ENCODE data around the gene NHS. TPM values are rescaled to one million over a fixed set of nuclear protein-coding genes. Genes with fewer than 3 reads are reported as not detected.
A peak's percentile ranks its signal among the peaks of the same experiment; 100 is the strongest.

The NHS gene
- total RNA-seq, 2 experiments from 2014 or later, result 1.2 to 1.8 TPM

DNA sequence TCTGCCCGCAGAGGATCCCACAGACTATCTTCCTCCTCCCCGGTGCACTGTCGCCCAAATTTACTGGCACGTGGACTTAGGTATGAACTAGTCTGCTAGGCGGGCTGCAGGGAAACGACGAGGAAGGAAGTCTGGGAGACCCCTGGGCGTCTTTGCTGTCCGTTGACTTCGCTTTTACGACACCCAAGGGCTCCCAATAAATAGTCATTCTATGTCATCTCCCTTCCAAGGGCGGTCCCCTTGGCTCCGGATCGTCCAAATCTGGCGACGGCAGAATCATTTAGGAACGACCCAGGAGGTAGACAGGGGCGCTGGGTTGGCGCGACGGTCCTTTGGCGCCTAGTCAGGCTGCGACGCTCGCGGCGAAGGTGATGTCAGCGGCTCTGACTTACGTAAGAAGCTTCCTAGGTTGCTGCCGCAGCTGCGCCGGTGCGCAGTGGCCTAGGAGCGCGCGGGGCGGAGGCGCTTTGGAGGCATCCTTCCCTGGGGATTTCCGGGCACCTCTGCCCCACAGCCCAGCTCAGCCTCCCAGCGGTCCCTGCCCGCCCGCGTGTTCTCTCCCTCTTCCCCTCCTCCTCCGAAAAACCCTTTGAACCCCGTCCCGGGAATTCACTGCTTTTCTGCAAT is 2.2 kb downstream of the NHS start:
- ATAC-seq (ENCODE audit: low read depth) (peak; percentile 58), DNase-seq (peak; percentile 29)
- peaks cover 4% of the 10 kb centered on the region for H3K9me3 Mint-ChIP-seq
- H3K27me3 Mint-ChIP-seq, result peaks cover 34% of the 10 kb centered on the region
- H3K4me3 Mint-ChIP-seq, result peak overlapping the region; percentile 35
- no peaks in the 10 kb centered on the region for H3K36me3 Mint-ChIP-seq
- POLR2A ChIA-PET, result no interaction called here
- H3K4me1 Mint-ChIP-seq, result peaks cover 2% of the 10 kb centered on the region
- H3K27ac Mint-ChIP-seq, result no peak overlapping the region

GRCh38 chrX:17377795-17378194 is 2.8 kb downstream of the NHS start:
- peaks cover 30% of the 10 kb centered on the region for H3K27me3 Mint-ChIP-seq
- H3K36me3 Mint-ChIP-seq, result no peaks in the 10 kb centered on the region
- peak; percentile 42 for ATAC-seq (ENCODE audit: low read depth)
- H3K4me1 Mint-ChIP-seq, result peaks cover 2% of the 10 kb centered on the region
- DNase-seq, result peak; percentile 29
- no peak overlapping the region for H3K27ac Mint-ChIP-seq
- peaks cover 4% of the 10 kb centered on the region for H3K9me3 Mint-ChIP-seq
- H3K4me3 Mint-ChIP-seq, result no peak overlapping the region
- POLR2A ChIA-PET, result no interaction called here

- peaks cover 7% of the 10 kb centered on the region for H3K9me3 Mint-ChIP-seq
- POLR2A ChIA-PET, result no interaction called here
- no peaks in the 10 kb centered on the region for H3K36me3 Mint-ChIP-seq
- no peak overlapping the region for H3K27ac Mint-ChIP-seq
- H3K4me1 Mint-ChIP-seq, result peaks cover 2% of the 10 kb centered on the region
- ATAC-seq (ENCODE audit: low read depth), result no peak
- DNase-seq, result no peak
- H3K27me3 Mint-ChIP-seq, result peaks cover 18% of the 10 kb centered on the region
- no peak overlapping the region for H3K4me3 Mint-ChIP-seq
These were observed 5.2 kb downstream of the NHS start for GRCh38 chrX:17380221-17380620.

GRCh38 chrX:17390419-17390850 is 15.4 kb downstream of the NHS start:
- Mint-ChIP-seq H3K4me1 (no peaks in the 10 kb centered on the region), H3K27me3 (no peaks in the 10 kb centered on the region), H3K36me3 (no peaks in the 10 kb centered on the region), H3K27ac (no peak overlapping the region), H3K4me3 (no peak overlapping the region), H3K9me3 (no peaks in the 10 kb centered on the region)
- DNase-seq, result no peak
- POLR2A ChIA-PET, result no interaction called here
- no peak for ATAC-seq (ENCODE audit: low read depth)

- H3K4me3 Mint-ChIP-seq, result no peak overlapping the region
These were observed 20.2 kb downstream of the NHS start for GRCh38 chrX:17395154-17395553.

DNA sequence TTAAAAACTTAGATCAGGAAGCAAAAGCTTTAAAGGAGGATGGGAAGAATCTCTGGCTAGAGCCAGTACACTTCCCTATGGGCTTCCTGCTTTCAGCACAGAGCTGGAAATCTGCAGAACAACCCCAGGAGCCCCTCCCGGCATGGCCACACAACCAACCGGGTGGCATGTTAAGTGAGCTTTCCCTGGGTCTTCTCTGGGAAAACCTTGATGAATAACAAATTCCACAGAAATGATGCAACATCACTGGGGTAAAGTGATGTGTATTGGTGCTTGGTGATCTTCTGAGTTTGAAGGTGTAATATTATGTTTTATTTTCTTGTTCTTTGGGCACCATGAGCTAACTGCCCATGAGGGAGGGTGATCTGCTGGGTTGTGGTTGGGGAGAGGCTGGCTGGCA is 22.1 kb downstream of the NHS start:
- H3K36me3 Mint-ChIP-seq, result no peaks in the 10 kb centered on the region
- H3K27ac Mint-ChIP-seq, result no peak overlapping the region
- POLR2A ChIA-PET, result no interaction called here
- no peaks in the 10 kb centered on the region for H3K4me1 Mint-ChIP-seq
- H3K27me3 Mint-ChIP-seq, result peaks cover 2% of the 10 kb centered on the region
- DNase-seq (no peak), ATAC-seq (ENCODE audit: low read depth) (no peak)
- H3K9me3 Mint-ChIP-seq, result no peaks in the 10 kb centered on the region
- no peak overlapping the region for H3K4me3 Mint-ChIP-seq

More at GRCh38 chrX:17395154-17395553, 20.2 kb downstream of the NHS start:
- no peaks in the 10 kb centered on the region for H3K9me3 Mint-ChIP-seq
- H3K27me3 Mint-ChIP-seq, result peaks cover 2% of the 10 kb centered on the region
- no peaks in the 10 kb centered on the region for H3K36me3 Mint-ChIP-seq
- no peak overlapping the region for H3K27ac Mint-ChIP-seq
- ATAC-seq (ENCODE audit: low read depth), result no peak
- POLR2A ChIA-PET, result no interaction called here
- H3K4me1 Mint-ChIP-seq, result no peaks in the 10 kb centered on the region
- DNase-seq, result no peak

GRCh38 chrX:17403189-17403691 is 28.2 kb downstream of the NHS start:
- Mint-ChIP-seq H3K4me1 (no peaks in the 10 kb centered on the region), H3K27me3 (no peaks in the 10 kb centered on the region)

DNA sequence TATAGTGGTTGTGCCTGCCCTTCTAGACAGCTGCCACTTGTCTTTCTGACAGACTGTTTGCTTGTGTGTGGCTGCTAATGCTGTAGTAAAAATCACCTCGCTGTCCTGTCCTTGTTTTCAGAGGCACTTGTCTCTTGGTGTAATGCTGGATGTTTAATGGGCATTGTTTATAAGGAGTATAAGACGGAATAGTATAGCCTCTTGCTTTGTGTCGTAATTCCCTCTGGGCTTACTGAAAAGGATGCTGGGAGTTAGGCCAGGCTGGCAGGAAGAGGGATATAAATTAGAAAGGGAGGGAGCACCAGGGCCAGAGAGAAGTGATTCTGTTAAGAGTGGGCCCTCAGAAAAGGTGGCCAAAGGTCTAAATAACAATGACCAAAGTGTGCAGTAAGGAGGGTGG is 29.0 kb downstream of the NHS start:
- no peaks in the 10 kb centered on the region for H3K27me3 Mint-ChIP-seq
- POLR2A ChIA-PET, result no interaction called here

More at GRCh38 chrX:17403189-17403691, 28.2 kb downstream of the NHS start:
- Mint-ChIP-seq H3K36me3 (no peaks in the 10 kb centered on the region), H3K27ac (no peak overlapping the region), H3K4me3 (no peak overlapping the region), H3K9me3 (no peaks in the 10 kb centered on the region)
- POLR2A ChIA-PET, result no interaction called here
- DNase-seq (no peak), ATAC-seq (ENCODE audit: low read depth) (no peak)

GRCh38 chrX:17405225-17405969 is 30.4 kb downstream of the NHS start:
- Mint-ChIP-seq H3K9me3 (no peaks in the 10 kb centered on the region), H3K27me3 (no peaks in the 10 kb centered on the region), H3K4me1 (no peaks in the 10 kb centered on the region), H3K27ac (no peak overlapping the region), H3K36me3 (no peaks in the 10 kb centered on the region), H3K4me3 (no peak overlapping the region)
- DNase-seq (no peak), ATAC-seq (ENCODE audit: low read depth) (no peak)
- POLR2A ChIA-PET, result no interaction called here

More for the DNA sequence above, 29.0 kb downstream of the NHS start:
- ATAC-seq (ENCODE audit: low read depth), result no peak
- H3K27ac Mint-ChIP-seq, result no peak overlapping the region
- H3K36me3 Mint-ChIP-seq, result no peaks in the 10 kb centered on the region
- no peak overlapping the region for H3K4me3 Mint-ChIP-seq
- H3K4me1 Mint-ChIP-seq, result no peaks in the 10 kb centered on the region
- H3K9me3 Mint-ChIP-seq, result no peaks in the 10 kb centered on the region
- DNase-seq, result no peak

DNA sequence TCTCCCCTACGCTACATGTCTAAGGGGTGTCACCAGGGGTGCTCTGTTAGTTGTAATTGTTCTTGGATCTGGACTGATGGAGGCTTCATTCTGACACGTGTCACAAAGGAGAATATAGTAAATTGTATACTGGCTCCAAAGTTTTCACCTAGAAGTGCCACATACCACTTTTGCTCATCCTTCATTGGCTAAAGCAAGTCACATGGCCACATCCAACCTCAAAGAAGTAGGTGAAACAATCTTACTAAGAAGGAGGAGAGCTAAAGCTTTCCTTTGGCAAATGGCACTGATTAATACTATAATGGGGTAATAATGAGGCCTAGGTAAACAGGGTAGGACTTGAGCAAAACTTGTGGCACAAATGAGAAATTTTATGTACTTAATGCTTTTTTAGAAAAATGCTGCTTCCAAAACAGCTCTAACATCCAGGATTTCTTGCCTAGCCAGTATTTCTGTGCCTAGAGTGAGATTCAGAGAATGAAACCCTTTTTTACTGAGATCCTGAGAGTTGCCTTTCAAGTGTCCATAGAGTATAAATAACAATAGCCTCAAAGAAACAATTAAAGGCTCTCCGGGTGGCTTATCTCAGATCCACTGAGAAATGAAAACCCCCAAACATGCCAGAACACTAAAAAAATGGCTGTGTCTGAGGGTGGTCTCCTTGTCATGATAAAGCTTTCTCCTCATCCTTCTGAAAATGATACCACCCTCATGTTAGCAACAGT is 34.7 kb downstream of the NHS start:
- Mint-ChIP-seq H3K36me3 (no peaks in the 10 kb centered on the region), H3K4me1 (no peaks in the 10 kb centered on the region), H3K27me3 (no peaks in the 10 kb centered on the region), H3K9me3 (no peaks in the 10 kb centered on the region), H3K4me3 (no peak overlapping the region), H3K27ac (no peak overlapping the region)
- POLR2A ChIA-PET, result no interaction called here
- ATAC-seq (ENCODE audit: low read depth) (no peak), DNase-seq (no peak)

DNA sequence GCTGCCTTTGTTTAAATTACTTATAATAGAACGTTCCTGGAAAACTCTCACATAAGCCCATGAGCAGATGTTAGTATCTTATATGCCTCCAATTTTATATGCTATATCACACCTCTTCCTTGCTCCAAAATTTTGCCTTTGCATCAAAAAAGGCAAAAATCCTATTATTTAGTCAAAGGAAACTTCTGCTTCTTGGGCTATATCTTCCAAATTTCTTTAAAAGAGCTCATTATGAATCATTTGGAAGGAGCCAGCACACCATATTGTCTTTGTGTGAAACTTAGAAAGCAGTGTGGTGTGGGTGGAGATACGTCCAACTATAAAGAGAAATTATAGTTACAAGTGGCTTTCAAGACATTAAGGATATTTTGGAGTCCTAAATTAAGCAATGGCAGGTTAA is 35.7 kb downstream of the NHS start:
- no peaks in the 10 kb centered on the region for H3K9me3 Mint-ChIP-seq
- no peaks in the 10 kb centered on the region for H3K36me3 Mint-ChIP-seq

GRCh38 chrX:17411205-17411604 is 36.2 kb downstream of the NHS start:
- Mint-ChIP-seq H3K27ac (no peak overlapping the region), H3K27me3 (no peaks in the 10 kb centered on the region), H3K4me3 (no peak overlapping the region), H3K4me1 (no peaks in the 10 kb centered on the region), H3K36me3 (no peaks in the 10 kb centered on the region), H3K9me3 (no peaks in the 10 kb centered on the region)
- ATAC-seq (ENCODE audit: low read depth) (no peak), DNase-seq (no peak)
- POLR2A ChIA-PET, result no interaction called here

More for the DNA sequence above, 35.7 kb downstream of the NHS start:
- DNase-seq (no peak), ATAC-seq (ENCODE audit: low read depth) (no peak)
- POLR2A ChIA-PET, result no interaction called here
- Mint-ChIP-seq H3K4me1 (no peaks in the 10 kb centered on the region), H3K27me3 (no peaks in the 10 kb centered on the region), H3K27ac (no peak overlapping the region), H3K4me3 (no peak overlapping the region)

DNA sequence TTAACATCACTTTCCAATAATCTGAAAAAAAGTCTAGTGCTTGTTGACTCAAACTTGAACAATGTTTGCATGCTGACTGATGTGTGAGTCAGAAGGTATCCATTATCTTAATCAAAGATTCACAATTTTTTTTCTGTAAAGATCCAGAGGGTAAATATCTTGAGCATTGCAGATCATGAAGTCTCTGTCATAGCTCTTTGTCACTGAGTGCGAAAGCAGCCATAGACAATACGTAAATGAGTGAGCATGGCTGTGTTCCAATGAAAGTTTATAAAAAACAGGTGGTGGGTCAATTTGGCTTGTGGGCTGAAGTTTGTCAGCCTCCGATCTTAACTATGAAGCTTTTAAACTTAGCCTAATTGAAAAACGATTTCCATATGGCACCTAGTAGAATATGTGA is 37.7 kb downstream of the NHS start:
- Mint-ChIP-seq H3K9me3 (no peaks in the 10 kb centered on the region), H3K27ac (no peak overlapping the region), H3K4me3 (no peak overlapping the region), H3K36me3 (no peaks in the 10 kb centered on the region), H3K4me1 (no peaks in the 10 kb centered on the region), H3K27me3 (no peaks in the 10 kb centered on the region)
- DNase-seq, result no peak
- POLR2A ChIA-PET, result no interaction called here
- ATAC-seq (ENCODE audit: low read depth), result no peak

GRCh38 chrX:17413228-17413627 is 38.2 kb downstream of the NHS start:
- Mint-ChIP-seq H3K36me3 (no peaks in the 10 kb centered on the region), H3K27ac (no peak overlapping the region), H3K4me3 (no peak overlapping the region), H3K4me1 (no peaks in the 10 kb centered on the region), H3K9me3 (no peaks in the 10 kb centered on the region), H3K27me3 (no peaks in the 10 kb centered on the region)
- ATAC-seq (ENCODE audit: low read depth), result no peak
- no peak for DNase-seq
- POLR2A ChIA-PET, result no interaction called here
